HG03575 (cell line): Measurements from ENCODE around the gene FAIM.
"Not testable (repeated sequence)": the region's sequence is repeated elsewhere in the genome, so short reads cannot be mapped to it uniquely, and the experiment has no call there.

Experiments
- ATAC-seq: cut with Tn5 transposase; IDR thresholded peaks from one replicate; pipeline ENCODE4 v1.9.1; 2021; ENCODE audit not compliant: unreplicated experiment, insufficient number of reproducible peaks, low FRiP score; ENCODE audit errors: extremely low read depth

The FAIM gene

GRCh38 chr3:138608322-138609135 is at the start of gene FAIM:
TSS of gene FAIM (plus strand) at chr3:138608771. CDS start at chr3:138619727, 10,956 bp downstream.
- ATAC-seq: no peak

GRCh38 chr3:138559134-138559533 is 49.4 kb upstream of the FAIM start:
- no peak for ATAC-seq

- no peak for ATAC-seq
Observed at GRCh38 chr3:138560501-138560900, 48.1 kb upstream of the FAIM start.

- not testable (repeated sequence) for ATAC-seq
Observed at GRCh38 chr3:138562902-138563301, 45.7 kb upstream of the FAIM start.

DNA sequence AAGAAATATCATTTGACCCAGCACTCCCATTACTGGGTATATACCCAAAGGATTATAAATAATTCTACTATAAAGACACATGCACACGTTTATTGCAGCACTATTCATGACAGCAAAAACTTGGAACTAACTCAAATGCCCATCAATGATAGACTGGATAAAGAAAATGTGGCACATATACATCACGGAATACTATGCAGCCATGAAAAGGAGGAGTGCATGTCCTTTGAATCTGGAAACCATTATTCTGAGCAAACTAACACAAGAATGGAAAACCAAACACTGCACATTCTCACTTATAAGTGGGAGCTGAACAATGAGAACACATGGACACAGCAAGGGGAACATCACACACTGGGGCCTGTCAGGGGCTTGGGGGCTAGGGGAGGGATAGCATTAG is 42.3 kb upstream of the FAIM start:
- not testable (repeated sequence) for ATAC-seq

DNA sequence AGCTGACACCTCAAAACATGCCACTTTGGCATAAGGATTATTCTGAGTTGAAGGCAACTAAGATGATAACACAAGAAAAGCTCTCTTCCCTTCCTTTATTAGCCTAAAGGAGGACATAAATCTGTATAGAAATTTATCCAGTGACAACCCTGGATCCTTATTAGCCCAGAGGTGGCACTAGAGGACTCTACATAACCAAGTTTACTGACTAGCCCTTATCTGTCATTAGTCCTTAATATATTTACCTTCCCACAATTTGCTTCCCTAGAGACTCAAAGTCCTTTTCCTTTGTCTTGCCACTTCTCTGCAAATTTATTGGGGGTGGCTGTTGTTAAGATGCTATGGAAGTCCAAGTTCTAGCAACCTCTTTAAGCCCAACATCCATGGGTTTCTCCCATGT is 41.2 kb upstream of the FAIM start:
- no peak for ATAC-seq

GRCh38 chr3:138569090-138569489 is 39.5 kb upstream of the FAIM start:
- ATAC-seq: no peak

- ATAC-seq: not testable (repeated sequence)
Observed at GRCh38 chr3:138569624-138570023, 38.9 kb upstream of the FAIM start.

GRCh38 chr3:138573138-138573537 is 35.4 kb upstream of the FAIM start:
- ATAC-seq: no peak

- ATAC-seq: peak; percentile 92
Observed at GRCh38 chr3:138578141-138578540, 30.4 kb upstream of the FAIM start.

DNA sequence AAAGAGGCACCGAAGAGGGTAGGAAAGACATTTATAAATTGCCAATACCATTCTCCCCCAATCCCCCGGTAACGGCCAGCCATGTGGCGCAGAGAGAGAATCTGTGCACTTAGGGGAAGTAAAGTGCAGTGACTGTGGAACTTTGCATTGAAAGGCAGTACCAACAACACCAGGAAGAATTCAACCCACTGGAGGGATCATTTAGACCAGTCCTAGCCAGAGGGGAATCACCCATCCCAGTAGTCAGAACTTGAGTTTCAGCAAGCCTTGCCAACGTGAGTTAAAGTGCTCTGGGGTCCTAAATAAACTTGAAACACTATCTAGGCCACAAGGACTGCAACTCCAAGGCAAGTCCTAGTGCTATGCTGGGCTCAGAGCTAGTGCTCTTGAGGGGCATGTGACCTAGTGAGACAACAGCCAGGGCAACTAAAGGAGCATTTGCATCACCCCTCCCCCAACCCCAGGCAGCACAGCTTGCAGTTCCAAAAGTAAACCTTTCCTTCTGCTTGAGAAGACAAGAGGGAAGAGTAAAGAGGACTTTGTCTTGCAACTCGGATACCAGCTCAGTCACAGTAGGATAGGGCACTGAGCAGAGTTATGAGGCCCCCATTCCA is 29.5 kb upstream of the FAIM start:
- no peak for ATAC-seq

DNA sequence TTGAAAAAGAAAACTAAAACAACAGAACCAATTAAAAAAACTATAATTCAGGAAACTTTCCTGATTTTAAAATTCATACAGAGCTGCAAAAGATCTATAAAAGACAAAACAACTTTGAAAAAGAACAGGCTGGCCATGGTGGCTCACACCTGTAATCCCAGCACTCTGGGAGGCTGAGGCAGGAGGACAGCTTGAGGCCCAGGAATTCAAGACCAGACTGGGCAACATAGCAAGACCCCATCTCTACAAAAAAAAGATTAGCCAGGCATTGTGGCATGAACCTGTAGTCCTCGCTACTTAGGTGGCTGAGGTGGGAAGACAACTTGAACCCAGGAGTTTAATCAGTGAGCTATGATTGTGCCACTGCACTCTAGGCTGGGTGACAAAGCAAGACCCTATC is 21.2 kb upstream of the FAIM start:
- no peak for ATAC-seq

GRCh38 chr3:138588445-138588844 is 20.1 kb upstream of the FAIM start:
- ATAC-seq: no peak

DNA sequence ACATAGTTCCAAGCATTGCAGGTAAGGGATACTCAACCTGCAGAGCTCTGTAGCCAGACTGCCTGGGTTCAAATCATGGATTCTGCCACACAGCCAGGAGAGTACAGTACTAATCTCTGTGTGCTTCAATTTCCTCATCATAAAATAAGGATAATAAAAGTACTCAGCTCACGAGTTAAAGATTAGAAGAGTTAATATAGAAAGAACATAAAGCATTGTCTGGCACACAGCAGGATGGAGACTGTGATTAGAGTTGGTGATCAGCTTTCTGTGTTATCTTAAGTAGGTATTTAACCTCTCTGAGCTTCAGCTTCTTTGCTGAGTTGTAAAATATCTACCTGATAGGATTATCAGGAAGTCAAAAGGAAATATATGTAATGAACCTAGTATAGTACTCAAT is 17.2 kb upstream of the FAIM start:
- no peak for ATAC-seq

DNA sequence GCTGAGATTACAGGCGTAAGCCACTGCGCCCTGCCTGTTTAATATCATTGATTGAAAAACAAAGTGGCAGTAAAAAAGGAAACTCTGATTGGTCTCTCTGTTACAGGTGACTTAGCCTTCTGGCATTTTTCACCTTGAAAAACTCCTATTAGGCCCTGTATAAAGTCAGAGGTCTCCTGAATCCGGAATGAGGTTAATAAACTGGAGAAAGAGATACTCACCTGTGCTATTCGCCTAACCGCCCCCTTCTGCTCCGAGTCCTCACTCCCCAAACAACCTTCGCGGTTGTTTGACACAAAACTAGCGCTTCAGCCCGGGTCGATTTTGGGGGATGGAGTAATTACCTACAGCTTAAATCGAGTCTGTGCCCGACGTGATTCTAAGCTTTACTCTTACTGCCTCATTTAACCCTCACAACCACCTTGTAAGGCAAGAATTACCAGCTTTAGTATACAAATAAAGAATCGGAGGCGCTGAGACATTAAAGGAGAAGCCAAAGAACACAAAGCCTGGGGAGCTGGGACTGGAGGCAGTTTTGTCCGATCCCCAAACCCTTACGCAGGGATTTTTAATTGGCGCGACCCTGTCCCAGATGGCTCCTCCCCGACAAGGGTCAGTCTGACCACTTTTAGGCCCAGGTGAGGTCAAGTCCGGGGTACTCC is 15.0 kb upstream of the FAIM start:
- ATAC-seq: no peak

GRCh38 chr3:138594150-138594934 is 14.2 kb upstream of the FAIM start, which contains the start of gene CEP70:
TSS of gene CEP70 (minus strand) at chr3:138594260. CDS start at chr3:138572927, 21,333 bp downstream.
- peak; percentile 72 for ATAC-seq

- peak; percentile 15 for ATAC-seq
Observed at GRCh38 chr3:138594935-138595610, 13.5 kb upstream of the FAIM start.

- ATAC-seq: not testable (repeated sequence)
Observed at GRCh38 chr3:138597186-138597976, 11.2 kb upstream of the FAIM start.
